HG03097 (cell line): Measurements from ENCODE around the gene AP1S3.
A peak's percentile ranks its signal among the peaks of the same experiment; 100 is the strongest.
"Not testable (repeated sequence)": the region's sequence is repeated elsewhere in the genome, so short reads cannot be mapped to it uniquely, and the experiment has no call there.

Experiments used
- ATAC-seq: cut with Tn5 transposase; IDR thresholded peaks from one replicate; pipeline ENCODE4 v1.9.1; 2021; ENCODE audit not compliant: unreplicated experiment, low FRiP score

Gene AP1S3

GRCh38 chr2:223811757-223812156 lies 25.6 kb downstream of the AP1S3 start:
- no peak for ATAC-seq

GRCh38 chr2:223805008-223805407 lies 32.4 kb downstream of the AP1S3 start:
- no peak for ATAC-seq

- no peak for ATAC-seq
Observed at GRCh38 chr2:223801736-223802135, 35.6 kb downstream of the AP1S3 start.

- ATAC-seq, result no peak
Observed at GRCh38 chr2:223800908-223801307, 36.5 kb downstream of the AP1S3 start.

GRCh38 chr2:223797811-223798721 lies 39.3 kb downstream of the AP1S3 start:
- peak; percentile 96 for ATAC-seq

GRCh38 chr2:223797037-223797436 lies 40.3 kb downstream of the AP1S3 start:
- no peak for ATAC-seq

- no peak for ATAC-seq
Observed at GRCh38 chr2:223789423-223789822, 48.0 kb downstream of the AP1S3 start.

GRCh38 chr2:223788826-223789225 lies 48.6 kb downstream of the AP1S3 start:
- no peak for ATAC-seq

GRCh38 chr2:223788106-223788505 lies 49.3 kb downstream of the AP1S3 start:
- ATAC-seq, result not testable (repeated sequence)

- no peak for ATAC-seq
Observed at GRCh38 chr2:223787358-223787757, 50.0 kb downstream of the AP1S3 start.

GRCh38 chr2:223786943-223787342 lies 50.4 kb downstream of the AP1S3 start:
- no peak for ATAC-seq

GRCh38 chr2:223786236-223786635 lies 51.1 kb downstream of the AP1S3 start:
- no peak for ATAC-seq

- no peak for ATAC-seq
Observed at GRCh38 chr2:223784221-223784772, 53.1 kb downstream of the AP1S3 start.

GRCh38 chr2:223782629-223783028 lies 54.8 kb downstream of the AP1S3 start:
- no peak for ATAC-seq

GRCh38 chr2:223781560-223781959 lies 55.8 kb downstream of the AP1S3 start:
- no peak for ATAC-seq

GRCh38 chr2:223779877-223780276 lies 57.5 kb downstream of the AP1S3 start:
- no peak for ATAC-seq

GRCh38 chr2:223774193-223774592 lies 63.2 kb downstream of the AP1S3 start:
- no peak for ATAC-seq

- no peak for ATAC-seq
Observed at GRCh38 chr2:223772363-223772762, 65.0 kb downstream of the AP1S3 start.

GRCh38 chr2:223771475-223771874 lies 65.9 kb downstream of the AP1S3 start:
- ATAC-seq, result no peak

- ATAC-seq, result no peak
Observed at GRCh38 chr2:223768179-223768578, 69.2 kb downstream of the AP1S3 start.

- no peak for ATAC-seq
Observed at GRCh38 chr2:223767341-223767740, 70.0 kb downstream of the AP1S3 start.

- no peak for ATAC-seq
Observed at GRCh38 chr2:223765221-223765785, 72.1 kb downstream of the AP1S3 start.
